Ascending aorta (tissue), 2 donors: ENCODE measurements around the gene NTM. TPM values are rescaled to one million over a fixed set of nuclear protein-coding genes. Genes with fewer than 3 reads are reported as not detected.

Experiments
- DNase-seq, 2 donors: peaks; one replicate each; pipeline ENCODE4 v3.0.0-alpha.2; 2019; ENCODE audit warnings: low spot score in 2 of 2
- H3K27ac ChIP-seq, 2 donors: fragments of 200-600 bp; sonication (generic); one replicate each; pipeline ENCODE4 v1.5.1; 2016 to 2017; ENCODE audit warnings: mild to moderate bottlenecking in 1 of 2
- H3K27me3 ChIP-seq: fragments of 200-600 bp; sonication (generic); one replicate; pipeline ENCODE4 v1.5.1; 2017
- H3K36me3 ChIP-seq, 2 donors: fragments of 200-600 bp; sonication (generic); one replicate each; pipeline ENCODE4 v1.5.1; 2016
- H3K4me1 ChIP-seq, 2 donors: fragments of 200-600 bp; sonication (generic); one replicate each; pipeline ENCODE4 v1.5.1; 2016 to 2017; ENCODE audit warnings: mild to moderate bottlenecking in 1 of 2
- H3K4me3 ChIP-seq, 2 donors: fragments of 200-600 bp; sonication (generic); one replicate each; pipeline ENCODE4 v1.5.1; 2016 to 2017; ENCODE audit warnings: mild to moderate bottlenecking in 1 of 2
- H3K9me3 ChIP-seq, 2 donors: fragments of 200-600 bp; sonication (generic); one replicate each; pipeline ENCODE4 v1.5.1; 2016
- intact Hi-C: fragments of 100-400 bp; cut with DNase I; formaldehyde crosslinking; loops from one replicate; pipeline ENCODE4 v1.15.1; 2023
- total RNA-seq: library from RNA; depleted of rRNA; stranded (reverse); fragments of >200 nt; gene quantifications from one replicate; pipeline ENCODE4 v1.1.0, GENCODE V29; 2016
- TF ChIP-seq, protein P1 (sequence below), 3 experiments: fragments of 200-600 bp in 2 of 3; fragments of 450-650 bp in 1 of 3; sonication (generic) in 2 of 3; IDR thresholded peaks; one replicate each; pipeline ENCODE4 v1.5.1; 2016 to 2019; ENCODE audit warnings: antibody characterized with exemption in 3 of 3, mild to moderate bottlenecking in 1 of 3, moderate library complexity in 1 of 3

The NTM gene
- total RNA-seq, 1 donor from 2014 or later, result not detected

DNA sequence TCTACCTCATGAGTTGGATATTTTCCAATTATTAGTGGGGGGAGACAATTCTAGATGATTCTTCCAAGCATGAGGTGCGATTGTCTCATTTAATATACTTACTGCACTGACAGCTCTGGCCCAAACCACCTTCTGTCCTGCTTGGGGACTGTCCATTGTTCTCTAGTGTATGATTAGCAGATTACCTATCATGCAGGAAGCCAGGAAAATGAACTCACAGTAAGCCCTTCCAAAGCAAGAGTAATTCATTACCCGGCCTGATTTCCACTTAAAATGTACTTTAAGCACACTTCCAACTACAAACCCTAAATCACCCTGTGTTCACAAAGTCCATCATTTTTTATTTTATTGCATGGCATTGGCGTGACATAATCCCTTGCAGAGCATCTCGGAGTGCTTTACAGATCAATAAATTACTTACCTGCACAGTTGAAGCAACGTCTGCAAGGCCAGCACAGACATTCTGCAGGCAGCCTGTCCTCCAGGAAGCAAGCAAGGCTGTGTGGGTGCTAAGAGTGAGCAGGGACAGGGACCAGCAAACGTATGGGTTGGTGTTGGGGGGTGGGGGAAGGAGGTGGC lies 838.2 kb downstream of the NTM start:
- no peaks in the 10 kb centered on the region for H3K4me1 ChIP-seq
- TF ChIP-seq, protein P1, sequence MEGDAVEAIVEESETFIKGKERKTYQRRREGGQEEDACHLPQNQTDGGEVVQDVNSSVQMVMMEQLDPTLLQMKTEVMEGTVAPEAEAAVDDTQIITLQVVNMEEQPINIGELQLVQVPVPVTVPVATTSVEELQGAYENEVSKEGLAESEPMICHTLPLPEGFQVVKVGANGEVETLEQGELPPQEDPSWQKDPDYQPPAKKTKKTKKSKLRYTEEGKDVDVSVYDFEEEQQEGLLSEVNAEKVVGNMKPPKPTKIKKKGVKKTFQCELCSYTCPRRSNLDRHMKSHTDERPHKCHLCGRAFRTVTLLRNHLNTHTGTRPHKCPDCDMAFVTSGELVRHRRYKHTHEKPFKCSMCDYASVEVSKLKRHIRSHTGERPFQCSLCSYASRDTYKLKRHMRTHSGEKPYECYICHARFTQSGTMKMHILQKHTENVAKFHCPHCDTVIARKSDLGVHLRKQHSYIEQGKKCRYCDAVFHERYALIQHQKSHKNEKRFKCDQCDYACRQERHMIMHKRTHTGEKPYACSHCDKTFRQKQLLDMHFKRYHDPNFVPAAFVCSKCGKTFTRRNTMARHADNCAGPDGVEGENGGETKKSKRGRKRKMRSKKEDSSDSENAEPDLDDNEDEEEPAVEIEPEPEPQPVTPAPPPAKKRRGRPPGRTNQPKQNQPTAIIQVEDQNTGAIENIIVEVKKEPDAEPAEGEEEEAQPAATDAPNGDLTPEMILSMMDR (IDR thresholded peaks at IDR 0.05), result no peak

DNA sequence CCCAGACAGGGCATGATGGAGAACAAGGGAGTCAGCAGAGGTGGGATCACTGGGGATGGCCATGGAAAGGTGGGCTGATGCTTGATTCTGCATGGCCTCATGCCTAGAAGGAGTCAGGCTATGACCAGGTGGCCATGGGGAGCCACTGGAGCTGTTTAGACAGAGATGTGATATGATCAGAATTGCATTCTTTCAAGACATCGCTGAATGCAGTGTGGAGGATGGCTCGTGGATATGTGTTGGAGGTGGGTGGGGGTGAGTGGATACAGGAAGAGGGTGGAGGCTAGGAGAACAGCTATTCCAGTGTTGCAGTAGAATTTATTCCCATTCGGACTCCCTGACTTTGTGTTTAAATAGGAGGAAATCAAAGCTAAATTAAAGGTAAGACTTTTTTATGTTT lies 841.1 kb downstream of the NTM start:
- Histone ChIP-seq H3K27ac (no peak overlapping the region), H3K9me3 (no peaks in the 10 kb centered on the region), H3K27me3 (no peaks in the 10 kb centered on the region), H3K4me3 (no peak overlapping the region), H3K4me1 (no peaks in the 10 kb centered on the region), H3K36me3 (no peaks in the 10 kb centered on the region)
- TF ChIP-seq, protein P1 (IDR thresholded peaks at IDR 0.05), result no peak
- DNase-seq, result no peak
- intact Hi-C loops, result no loop called here

More for the DNA sequence above, 838.2 kb downstream of the NTM start:
- Histone ChIP-seq H3K9me3 (no peaks in the 10 kb centered on the region), H3K27me3 (no peaks in the 10 kb centered on the region), H3K27ac (no peak overlapping the region), H3K36me3 (no peaks in the 10 kb centered on the region), H3K4me3 (no peak overlapping the region)
- no peak for DNase-seq
- intact Hi-C loops, result no loop called here

DNA sequence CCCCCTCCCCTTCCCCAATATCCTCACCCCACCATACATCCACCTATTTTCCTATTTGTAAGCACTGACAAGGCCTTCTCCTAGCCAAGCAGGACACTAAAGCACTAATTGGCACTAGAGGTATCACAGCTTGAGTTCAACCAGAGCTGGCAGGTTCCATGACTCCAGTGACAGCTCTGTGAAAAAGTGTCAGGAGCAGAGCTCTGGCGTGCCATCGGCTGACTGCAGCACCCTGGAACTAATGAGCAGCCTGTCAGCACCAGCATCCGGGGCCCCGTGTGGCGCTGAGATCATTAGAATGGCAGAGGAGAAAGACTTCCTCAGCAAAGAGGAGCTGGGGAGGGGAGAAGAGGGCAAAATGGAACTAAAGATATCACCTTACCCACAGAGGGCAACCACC lies 847.4 kb downstream of the NTM start:
- Histone ChIP-seq H3K36me3 (no peaks in the 10 kb centered on the region), H3K4me1 (no peaks in the 10 kb centered on the region), H3K27me3 (no peaks in the 10 kb centered on the region), H3K27ac (no peak overlapping the region), H3K4me3 (no peak overlapping the region), H3K9me3 (no peaks in the 10 kb centered on the region)
- TF ChIP-seq, protein P1 (IDR thresholded peaks at IDR 0.05), result no peak
- intact Hi-C loops, result no loop called here
- no peak for DNase-seq

DNA sequence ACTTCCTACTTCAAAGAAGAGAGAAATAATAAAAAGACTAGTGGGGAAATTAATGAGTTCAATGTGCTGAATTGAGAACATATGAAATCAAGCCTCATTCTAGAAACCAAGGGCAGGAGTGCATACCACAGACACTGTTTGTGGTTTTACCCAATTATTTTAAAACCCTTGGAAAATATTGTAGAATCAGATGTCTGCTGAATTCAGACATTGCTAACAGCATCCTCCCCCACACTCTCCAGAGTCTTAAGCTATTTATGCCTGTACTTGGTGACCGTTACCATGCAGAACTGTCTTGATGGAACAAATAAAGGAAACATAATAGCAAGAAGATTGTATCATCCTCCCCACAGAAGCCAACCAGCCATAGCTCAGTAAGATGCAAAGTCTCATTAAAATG lies 850.1 kb downstream of the NTM start:
- no peaks in the 10 kb centered on the region for H3K4me1 ChIP-seq
- H3K36me3 ChIP-seq, result no peaks in the 10 kb centered on the region
- H3K27me3 ChIP-seq, result no peaks in the 10 kb centered on the region
- no peak overlapping the region for H3K4me3 ChIP-seq
- no peaks in the 10 kb centered on the region for H3K9me3 ChIP-seq
- intact Hi-C loops, result no loop called here
- TF ChIP-seq, protein P1 (IDR thresholded peaks at IDR 0.05), result no peak
- no peak overlapping the region for H3K27ac ChIP-seq
- no peak for DNase-seq

DNA sequence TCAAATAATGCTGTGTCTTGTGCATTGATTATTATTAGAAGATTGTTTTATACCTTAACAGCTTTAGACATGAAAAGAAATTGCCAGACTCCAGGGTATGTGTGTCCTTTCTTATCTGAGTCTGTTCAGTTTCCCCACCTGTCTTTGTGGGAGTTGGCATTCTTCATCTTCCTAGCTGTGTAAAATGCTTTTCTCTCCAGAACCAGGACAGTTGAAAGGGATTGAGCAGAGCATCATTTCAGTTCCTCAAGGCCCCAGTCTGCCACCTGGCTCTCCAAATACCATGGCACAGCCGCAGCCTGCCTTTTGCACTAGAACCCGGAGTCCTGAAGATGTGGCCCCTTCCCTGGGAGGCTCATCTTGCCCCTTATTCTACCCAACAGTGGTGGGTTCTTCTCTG lies 851.9 kb downstream of the NTM start:
- Histone ChIP-seq H3K4me1 (no peaks in the 10 kb centered on the region), H3K27ac (no peak overlapping the region), H3K9me3 (no peaks in the 10 kb centered on the region), H3K4me3 (no peak overlapping the region), H3K36me3 (no peaks in the 10 kb centered on the region), H3K27me3 (no peaks in the 10 kb centered on the region)
- TF ChIP-seq, protein P1 (IDR thresholded peaks at IDR 0.05), result no peak
- intact Hi-C loops, result no loop called here
- no peak for DNase-seq

DNA sequence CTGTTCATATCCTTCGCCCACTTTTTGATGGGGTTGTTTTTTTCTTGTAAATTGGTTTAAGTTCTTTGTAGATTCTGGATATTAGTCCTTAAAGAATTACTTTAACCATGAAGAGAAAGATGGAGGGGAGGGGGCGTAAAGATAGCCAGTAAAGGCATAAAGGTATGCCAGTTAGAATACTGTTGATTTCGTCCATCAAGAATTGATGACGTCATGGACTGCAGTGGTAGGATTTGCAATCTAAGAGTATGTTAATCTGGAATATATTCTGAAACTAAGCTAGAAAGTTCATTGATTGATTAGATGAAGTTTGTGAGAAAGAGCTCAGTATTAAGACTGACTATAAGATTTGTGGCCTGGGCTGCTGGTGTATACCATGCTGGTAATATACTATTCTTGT lies 856.1 kb downstream of the NTM start:
- intact Hi-C loops, result no loop called here
- Histone ChIP-seq H3K9me3 (no peaks in the 10 kb centered on the region), H3K27ac (no peak overlapping the region), H3K27me3 (no peaks in the 10 kb centered on the region), H3K36me3 (no peaks in the 10 kb centered on the region), H3K4me3 (no peak overlapping the region), H3K4me1 (no peaks in the 10 kb centered on the region)
- TF ChIP-seq, protein P1 (IDR thresholded peaks at IDR 0.05), result no peak
- no peak for DNase-seq
